ENCODE measurements around the gene PKP4. TPM values are rescaled to one million over a fixed set of nuclear protein-coding genes. Genes with fewer than 3 reads are reported as not detected.
"Not testable (repeated sequence)": the region's sequence is repeated elsewhere in the genome, so short reads cannot be mapped to it uniquely, and the experiment has no call there.

The PKP4 gene
- total RNA-seq, 1 donor from 2014 or later = 64.9 TPM

DNA sequence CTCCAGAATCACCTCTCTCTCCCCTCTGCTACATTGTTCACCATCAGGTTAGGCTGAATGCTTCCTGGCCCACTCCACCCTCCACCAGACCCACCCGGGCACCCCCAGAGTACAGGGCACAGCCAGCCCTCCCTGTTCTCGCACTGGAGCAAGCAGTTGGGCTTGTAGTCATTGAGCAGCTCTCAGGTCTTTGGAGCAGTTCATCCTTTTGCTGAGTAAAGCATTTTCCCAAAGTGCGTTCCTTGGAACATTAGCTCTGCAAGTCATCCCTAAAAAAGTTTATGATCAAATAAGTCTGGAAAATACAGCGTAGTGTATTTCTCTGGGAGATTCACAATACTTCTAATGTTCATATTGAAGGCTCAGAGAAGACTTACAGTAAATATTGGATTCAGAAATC is 234.9 kb downstream of the PKP4 start:
- TF ChIP-seq, protein P1, sequence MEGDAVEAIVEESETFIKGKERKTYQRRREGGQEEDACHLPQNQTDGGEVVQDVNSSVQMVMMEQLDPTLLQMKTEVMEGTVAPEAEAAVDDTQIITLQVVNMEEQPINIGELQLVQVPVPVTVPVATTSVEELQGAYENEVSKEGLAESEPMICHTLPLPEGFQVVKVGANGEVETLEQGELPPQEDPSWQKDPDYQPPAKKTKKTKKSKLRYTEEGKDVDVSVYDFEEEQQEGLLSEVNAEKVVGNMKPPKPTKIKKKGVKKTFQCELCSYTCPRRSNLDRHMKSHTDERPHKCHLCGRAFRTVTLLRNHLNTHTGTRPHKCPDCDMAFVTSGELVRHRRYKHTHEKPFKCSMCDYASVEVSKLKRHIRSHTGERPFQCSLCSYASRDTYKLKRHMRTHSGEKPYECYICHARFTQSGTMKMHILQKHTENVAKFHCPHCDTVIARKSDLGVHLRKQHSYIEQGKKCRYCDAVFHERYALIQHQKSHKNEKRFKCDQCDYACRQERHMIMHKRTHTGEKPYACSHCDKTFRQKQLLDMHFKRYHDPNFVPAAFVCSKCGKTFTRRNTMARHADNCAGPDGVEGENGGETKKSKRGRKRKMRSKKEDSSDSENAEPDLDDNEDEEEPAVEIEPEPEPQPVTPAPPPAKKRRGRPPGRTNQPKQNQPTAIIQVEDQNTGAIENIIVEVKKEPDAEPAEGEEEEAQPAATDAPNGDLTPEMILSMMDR (IDR thresholded peaks at IDR 0.05; ENCODE audit: unreplicated experiment) = no peak
- no peaks in the 10 kb centered on the region for H3K36me3 Mint-ChIP-seq (ENCODE audit: low read depth, unreplicated experiment)
- peaks cover 5% of the 10 kb centered on the region for H3K27me3 Mint-ChIP-seq (ENCODE audit: unreplicated experiment)
- H3K4me3 Mint-ChIP-seq (ENCODE audit: unreplicated experiment) = no peak overlapping the region
- no peak overlapping the region for H3K27ac Mint-ChIP-seq (ENCODE audit: unreplicated experiment)
- no peaks in the 10 kb centered on the region for H3K9me3 Mint-ChIP-seq (ENCODE audit: unreplicated experiment)
- no peak for DNase-seq (ENCODE audit: low spot score)
- peaks cover 18% of the 10 kb centered on the region for H3K4me1 Mint-ChIP-seq (ENCODE audit: unreplicated experiment)

DNA sequence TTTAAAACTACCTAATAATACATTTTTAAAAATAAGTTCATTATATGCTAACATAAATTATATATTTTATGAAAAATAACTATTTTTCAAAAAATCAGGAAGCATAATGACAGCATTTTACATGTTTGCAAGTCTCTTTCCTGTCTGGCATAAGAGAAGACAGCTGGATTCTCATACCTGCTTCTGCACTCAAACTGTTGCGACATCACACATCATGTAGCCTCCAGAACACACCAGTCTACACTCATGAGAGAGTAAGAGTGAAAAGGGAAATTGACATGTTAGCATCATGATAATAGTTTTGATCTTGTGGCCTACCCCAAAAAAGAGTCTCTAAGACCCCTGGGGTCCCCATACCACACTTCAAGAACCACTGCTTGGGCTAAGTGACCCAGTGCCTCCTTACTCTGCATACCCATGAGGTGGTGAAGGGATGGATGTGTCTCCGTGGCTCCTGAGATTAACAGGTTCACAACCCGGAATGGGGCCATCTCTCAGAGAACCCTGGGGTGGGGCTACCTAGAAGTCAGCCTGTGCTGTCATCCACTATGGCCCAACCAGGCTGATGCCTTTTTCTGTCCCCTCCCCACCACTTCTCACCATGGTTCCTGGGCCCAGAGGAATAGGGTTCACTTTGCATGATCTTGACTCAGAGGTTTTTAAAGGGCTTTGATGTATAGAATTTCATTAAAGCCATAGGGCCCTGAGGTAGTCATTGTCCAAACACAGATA is 235.8 kb downstream of the PKP4 start:
- TF ChIP-seq, protein P1 (IDR thresholded peaks at IDR 0.05; ENCODE audit: unreplicated experiment) = no peak
- Mint-ChIP-seq H3K27ac (ENCODE audit: unreplicated experiment) (no peak overlapping the region), H3K4me1 (ENCODE audit: unreplicated experiment) (peaks cover 18% of the 10 kb centered on the region), H3K36me3 (ENCODE audit: low read depth, unreplicated experiment) (no peaks in the 10 kb centered on the region), H3K9me3 (ENCODE audit: unreplicated experiment) (no peaks in the 10 kb centered on the region), H3K4me3 (ENCODE audit: unreplicated experiment) (no peak overlapping the region), H3K27me3 (ENCODE audit: unreplicated experiment) (peaks cover 5% of the 10 kb centered on the region)
- DNase-seq (ENCODE audit: low spot score) = no peak

DNA sequence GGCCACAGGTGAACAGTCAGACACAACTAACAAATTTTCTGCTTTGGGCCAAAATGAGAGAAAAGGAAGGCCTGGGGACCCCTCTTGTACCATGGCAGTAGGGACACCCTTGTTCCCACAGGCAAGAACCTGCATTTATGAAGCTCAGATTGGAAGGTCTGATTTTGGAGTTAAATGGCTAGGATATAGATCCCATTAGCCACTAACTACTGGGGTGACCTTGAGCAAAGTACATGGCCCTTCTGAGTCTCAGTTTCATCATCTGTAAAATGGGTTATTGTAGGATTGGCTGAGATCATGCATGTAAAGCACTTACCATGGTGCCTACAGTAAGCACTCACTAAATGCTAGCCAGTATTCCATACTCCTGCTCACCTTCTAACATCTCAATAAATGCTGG is 236.7 kb downstream of the PKP4 start:
- Mint-ChIP-seq H3K27ac (ENCODE audit: unreplicated experiment) (no peak overlapping the region), H3K36me3 (ENCODE audit: low read depth, unreplicated experiment) (no peaks in the 10 kb centered on the region), H3K4me1 (ENCODE audit: unreplicated experiment) (peaks cover 12% of the 10 kb centered on the region), H3K27me3 (ENCODE audit: unreplicated experiment) (peaks cover 7% of the 10 kb centered on the region), H3K9me3 (ENCODE audit: unreplicated experiment) (no peaks in the 10 kb centered on the region), H3K4me3 (ENCODE audit: unreplicated experiment) (no peak overlapping the region)
- DNase-seq (ENCODE audit: low spot score) = no peak
- TF ChIP-seq, protein P1 (IDR thresholded peaks at IDR 0.05; ENCODE audit: unreplicated experiment) = no peak

DNA sequence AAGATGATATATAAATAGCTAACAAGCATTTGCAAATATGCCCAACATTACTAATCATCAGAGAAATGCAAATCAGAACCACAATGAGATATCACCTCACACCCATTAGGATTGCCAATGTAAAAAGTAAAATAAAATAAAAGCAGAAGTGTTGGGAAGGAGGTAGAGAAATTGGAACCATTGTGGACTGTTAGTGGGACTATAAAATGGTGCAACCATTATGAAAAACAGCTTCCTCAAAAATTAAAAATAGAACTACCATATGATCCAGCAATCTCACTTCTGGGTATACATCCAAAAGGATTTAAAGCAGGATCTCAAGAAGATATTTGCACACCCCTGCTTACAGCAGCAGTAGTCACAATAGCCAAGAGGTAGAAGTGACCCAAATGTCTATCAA is 238.6 kb downstream of the PKP4 start:
- H3K27ac Mint-ChIP-seq (ENCODE audit: unreplicated experiment) = no peak overlapping the region
- no peak overlapping the region for H3K4me3 Mint-ChIP-seq (ENCODE audit: unreplicated experiment)
- no peaks in the 10 kb centered on the region for H3K36me3 Mint-ChIP-seq (ENCODE audit: low read depth, unreplicated experiment)
- no peaks in the 10 kb centered on the region for H3K9me3 Mint-ChIP-seq (ENCODE audit: unreplicated experiment)
- DNase-seq (ENCODE audit: low spot score) = no peak
- H3K27me3 Mint-ChIP-seq (ENCODE audit: unreplicated experiment) = peaks cover 8% of the 10 kb centered on the region
- TF ChIP-seq, protein P1 (IDR thresholded peaks at IDR 0.05; ENCODE audit: unreplicated experiment) = no peak
- peaks cover 10% of the 10 kb centered on the region for H3K4me1 Mint-ChIP-seq (ENCODE audit: unreplicated experiment)

DNA sequence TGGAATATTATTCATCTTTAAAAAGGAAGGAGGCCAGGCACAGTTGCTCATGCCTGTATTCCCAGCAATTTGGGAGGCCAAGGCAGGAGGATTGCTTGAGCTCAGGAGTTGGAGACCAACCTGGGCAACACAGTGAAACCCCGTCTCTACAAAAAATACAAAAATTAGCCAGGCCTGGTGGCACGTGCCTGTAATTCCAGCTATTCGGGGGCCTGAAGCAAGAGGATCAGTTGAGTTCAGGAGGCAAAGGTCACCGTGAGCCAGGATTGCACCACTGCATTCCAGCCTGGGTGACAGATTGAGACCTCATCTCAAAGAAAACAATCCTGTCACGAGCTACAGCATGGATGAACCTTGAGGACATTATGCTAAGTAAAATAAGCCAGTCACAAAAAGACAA is 239.0 kb downstream of the PKP4 start:
- DNase-seq (ENCODE audit: low spot score); H3K4me3 Mint-ChIP-seq (ENCODE audit: unreplicated experiment); H3K27ac Mint-ChIP-seq (ENCODE audit: unreplicated experiment); H3K9me3 Mint-ChIP-seq (ENCODE audit: unreplicated experiment); H3K36me3 Mint-ChIP-seq (ENCODE audit: low read depth, unreplicated experiment); H3K27me3 Mint-ChIP-seq (ENCODE audit: unreplicated experiment): not testable (repeated sequence)
- peaks cover 10% of the 10 kb centered on the region for H3K4me1 Mint-ChIP-seq (ENCODE audit: unreplicated experiment)

Data from endothelial cell (in vitro differentiated cells).